WI38 (cell line): ENCODE data around the gene CYP24A1.

Experiments used
- H3K4me3 ChIP-seq: 2 replicates; pipeline ENCODE4 v1.5.1; 2011; ENCODE audit warnings: low read depth, mild to moderate bottlenecking, control low read depth, low read length
- CTCF ChIP-seq: IDR thresholded peaks from 2 replicates; pipeline ENCODE4 v1.5.1; 2012; ENCODE audit warnings: low read depth, mild to moderate bottlenecking, control low read depth, low read length

The CYP24A1 gene

GRCh38 chr20:54156522-54156921 is 17.3 kb downstream of the CYP24A1 start:
- no peak for TF ChIP-seq CTCF
- no peak overlapping the region for H3K4me3 ChIP-seq

- H3K4me3 ChIP-seq = no peak overlapping the region
- no peak for TF ChIP-seq CTCF
Observed at GRCh38 chr20:54155736-54156317, 18.0 kb downstream of the CYP24A1 start.

- no peak for TF ChIP-seq CTCF
- no peak overlapping the region for H3K4me3 ChIP-seq
Observed at GRCh38 chr20:54154439-54154838, 19.3 kb downstream of the CYP24A1 start.

- TF ChIP-seq CTCF = no peak
- H3K4me3 ChIP-seq = no peak overlapping the region
Observed at GRCh38 chr20:54153847-54154246, 19.9 kb downstream of the CYP24A1 start.

DNA sequence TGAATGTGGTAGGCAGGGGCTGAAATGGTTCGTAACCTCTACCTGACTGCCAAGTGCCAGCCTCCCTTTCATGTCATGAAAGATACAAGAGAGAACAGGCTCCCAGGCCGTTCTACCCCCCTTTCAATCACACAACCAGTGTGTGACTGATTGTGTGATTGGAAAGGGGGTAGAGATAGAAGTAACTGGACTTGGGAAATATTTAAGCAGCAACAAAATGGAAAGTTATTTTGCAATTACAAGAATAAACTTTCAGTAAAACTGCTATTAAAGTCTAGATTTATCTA is 20.8 kb downstream of the CYP24A1 start:
- no peak for TF ChIP-seq CTCF
- H3K4me3 ChIP-seq = no peak overlapping the region

DNA sequence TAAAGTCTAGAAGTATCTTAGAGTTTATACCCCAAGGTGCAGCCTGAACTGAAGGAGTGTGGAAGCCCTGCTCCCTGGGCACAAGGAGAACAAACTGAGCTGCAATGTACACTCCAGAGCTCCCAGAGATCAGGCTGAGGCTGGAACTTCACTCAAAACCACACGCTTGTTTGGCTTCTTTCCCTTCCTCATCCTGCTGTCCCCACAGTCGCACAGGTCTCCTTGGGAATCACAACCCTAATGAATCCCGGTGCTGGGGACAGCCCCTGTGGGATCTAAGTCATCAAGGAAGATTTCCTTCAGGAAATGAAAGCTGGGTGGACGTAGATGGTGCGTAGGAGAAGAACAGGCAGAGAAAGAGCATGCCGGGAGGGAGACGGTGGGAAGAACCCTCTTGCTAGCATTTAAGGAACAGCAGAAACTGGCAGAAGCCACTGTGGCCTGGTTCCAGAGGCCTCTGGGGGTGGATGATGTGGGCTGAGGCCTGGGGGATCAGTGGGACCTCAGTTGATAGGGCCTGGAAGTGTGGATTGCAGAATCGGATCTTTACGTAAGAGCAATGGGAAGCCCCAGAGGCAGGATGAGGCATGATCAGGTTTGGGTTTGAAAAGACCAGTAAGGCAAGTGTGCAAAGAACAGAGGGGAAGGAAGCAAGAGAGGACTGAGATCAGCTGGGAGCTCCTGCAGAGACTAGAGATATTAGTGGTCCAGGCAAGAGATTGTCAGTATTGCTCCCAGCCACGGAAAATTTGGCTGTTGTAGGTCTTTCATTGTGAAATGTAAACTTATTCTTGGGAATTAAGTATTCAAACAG is 21.4 kb downstream of the CYP24A1 start:
- H3K4me3 ChIP-seq = no peak overlapping the region
- TF ChIP-seq CTCF = no peak

- no peak for TF ChIP-seq CTCF
- H3K4me3 ChIP-seq = no peak overlapping the region
Observed at GRCh38 chr20:54151511-54152226, 22.1 kb downstream of the CYP24A1 start.
